ENCODE data around the gene CDK5RAP1.

The CDK5RAP1 gene

GRCh38 chr20:33311011-33311410 is 90.3 kb downstream of the CDK5RAP1 start:
- no peak for DNase-seq (ENCODE audit: low read depth)
- TF ChIP-seq, protein P1, sequence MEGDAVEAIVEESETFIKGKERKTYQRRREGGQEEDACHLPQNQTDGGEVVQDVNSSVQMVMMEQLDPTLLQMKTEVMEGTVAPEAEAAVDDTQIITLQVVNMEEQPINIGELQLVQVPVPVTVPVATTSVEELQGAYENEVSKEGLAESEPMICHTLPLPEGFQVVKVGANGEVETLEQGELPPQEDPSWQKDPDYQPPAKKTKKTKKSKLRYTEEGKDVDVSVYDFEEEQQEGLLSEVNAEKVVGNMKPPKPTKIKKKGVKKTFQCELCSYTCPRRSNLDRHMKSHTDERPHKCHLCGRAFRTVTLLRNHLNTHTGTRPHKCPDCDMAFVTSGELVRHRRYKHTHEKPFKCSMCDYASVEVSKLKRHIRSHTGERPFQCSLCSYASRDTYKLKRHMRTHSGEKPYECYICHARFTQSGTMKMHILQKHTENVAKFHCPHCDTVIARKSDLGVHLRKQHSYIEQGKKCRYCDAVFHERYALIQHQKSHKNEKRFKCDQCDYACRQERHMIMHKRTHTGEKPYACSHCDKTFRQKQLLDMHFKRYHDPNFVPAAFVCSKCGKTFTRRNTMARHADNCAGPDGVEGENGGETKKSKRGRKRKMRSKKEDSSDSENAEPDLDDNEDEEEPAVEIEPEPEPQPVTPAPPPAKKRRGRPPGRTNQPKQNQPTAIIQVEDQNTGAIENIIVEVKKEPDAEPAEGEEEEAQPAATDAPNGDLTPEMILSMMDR (conservative IDR thresholded peaks at IDR 0.05; ENCODE audit: low read length): no peak
- H3K4me3 ChIP-seq (ENCODE audit: low read length): no peak overlapping the region

DNA sequence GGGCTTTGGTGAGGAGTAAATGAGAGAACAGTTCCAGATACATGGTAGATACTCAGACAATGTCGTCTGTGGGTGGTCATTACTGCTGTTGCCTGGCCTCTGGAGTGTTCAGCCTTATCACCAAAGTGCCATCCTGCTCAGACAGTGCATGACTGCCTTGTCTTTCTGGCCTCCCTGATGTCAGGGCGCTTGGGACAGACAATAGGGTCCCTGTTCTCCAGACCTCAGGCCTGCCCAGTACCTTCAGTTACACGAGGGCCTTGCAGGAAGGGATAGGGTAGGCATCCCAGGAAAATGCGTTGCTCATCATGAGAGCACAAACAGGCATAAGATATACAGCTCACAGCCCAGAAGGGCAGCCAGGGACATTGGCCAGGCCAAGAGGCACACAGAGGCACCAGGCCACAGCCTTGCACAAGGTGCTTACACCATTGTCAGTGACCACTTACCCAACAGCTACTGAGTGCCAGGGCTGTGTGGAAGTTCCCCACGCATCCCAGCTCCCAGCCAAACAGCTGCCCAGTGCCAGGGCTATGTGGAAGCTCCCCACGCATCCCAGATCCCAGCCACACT is 90.9 kb downstream of the CDK5RAP1 start:
- no peak for DNase-seq (ENCODE audit: low read depth)
- TF ChIP-seq, protein P1 (conservative IDR thresholded peaks at IDR 0.05; ENCODE audit: low read length): no peak
- no peak overlapping the region for H3K4me3 ChIP-seq (ENCODE audit: low read length)

DNA sequence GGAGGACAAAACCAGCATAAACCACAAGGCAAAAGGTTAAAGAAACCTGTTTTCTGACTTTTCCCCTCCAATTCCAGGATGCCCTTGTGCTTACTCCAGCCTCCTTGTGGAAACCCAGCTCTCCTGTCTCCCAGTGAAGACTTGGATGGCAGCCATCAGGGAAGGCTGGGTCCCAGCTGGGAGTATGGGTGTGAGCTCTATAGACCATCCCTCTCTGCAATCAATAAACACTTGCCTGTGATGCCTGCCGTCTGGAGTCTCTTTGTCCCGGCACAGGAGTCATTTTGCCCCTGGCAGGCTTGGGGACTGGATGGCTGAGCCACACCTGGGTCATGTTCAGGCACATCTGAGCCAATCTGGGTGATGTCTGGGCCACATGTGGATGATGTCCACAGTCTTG is 91.7 kb downstream of the CDK5RAP1 start:
- H3K4me3 ChIP-seq (ENCODE audit: low read length): no peak overlapping the region
- TF ChIP-seq, protein P1 (conservative IDR thresholded peaks at IDR 0.05; ENCODE audit: low read length): no peak
- DNase-seq (ENCODE audit: low read depth): no peak
